ENCODE results near the gene IRS1.

IRS1 gene

DNA sequence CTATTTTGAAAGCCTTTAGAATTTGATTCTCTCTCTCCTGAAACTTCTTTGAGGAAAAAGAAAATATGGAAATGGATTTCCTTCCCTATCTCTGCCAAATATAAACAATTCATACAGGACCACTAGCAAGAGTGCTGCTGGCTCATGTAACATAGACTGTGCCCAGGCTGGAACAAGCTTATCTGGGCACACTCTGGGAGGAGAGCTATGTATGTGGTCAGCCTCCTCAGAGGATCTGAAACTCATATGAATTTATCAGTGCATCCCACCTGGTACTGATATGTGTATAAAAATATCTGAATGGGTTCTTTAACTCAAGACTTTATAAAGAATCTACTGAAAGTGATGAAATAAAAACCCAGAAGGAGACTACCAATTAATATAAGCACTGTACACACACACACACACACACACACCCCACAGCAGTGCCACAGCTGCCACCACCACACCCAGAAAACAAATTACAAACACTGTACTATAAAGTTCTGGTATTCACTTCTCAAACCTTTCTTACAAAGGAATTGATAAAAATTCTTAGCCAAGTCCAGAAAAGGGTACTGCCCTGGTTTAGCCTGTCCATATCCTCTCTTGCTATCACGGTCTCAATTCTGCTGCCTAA, 115.6 kb downstream of the IRS1 start:
- no peak for DNase-seq (ENCODE audit: low spot score)

GRCh38 chr2:226683196-226683595, 116.4 kb downstream of the IRS1 start:
- DNase-seq (ENCODE audit: low spot score), result no peak
